HG02678 (cell line): ENCODE measurements around the gene PLXNA4.

Experiments
- ATAC-seq: cut with Tn5 transposase; IDR thresholded peaks from one replicate; pipeline ENCODE4 v1.9.1; 2021; ENCODE audit warnings: mild to moderate bottlenecking, moderate library complexity; ENCODE audit not compliant: unreplicated experiment

The PLXNA4 gene

DNA sequence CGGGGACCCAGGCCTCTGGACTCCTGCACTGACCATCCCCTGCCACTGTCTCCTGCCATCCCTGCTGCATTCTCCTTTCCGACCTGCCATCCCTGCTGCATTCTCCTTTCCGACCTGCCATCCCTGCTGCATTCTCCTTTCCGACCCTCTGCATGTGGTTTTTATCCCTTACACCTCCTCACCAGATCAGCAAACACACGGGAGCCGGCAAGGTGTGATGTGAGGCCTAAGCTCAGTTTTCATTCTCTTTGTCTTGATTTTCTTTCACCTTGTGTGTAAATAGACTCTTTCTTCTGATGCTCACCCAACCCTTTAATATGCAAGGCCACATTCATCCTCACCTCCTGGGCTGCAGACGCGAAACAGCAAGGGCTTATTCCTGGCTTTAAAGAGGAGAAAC, 11.4 kb downstream of the PLXNA4 start:
- ATAC-seq = no peak

DNA sequence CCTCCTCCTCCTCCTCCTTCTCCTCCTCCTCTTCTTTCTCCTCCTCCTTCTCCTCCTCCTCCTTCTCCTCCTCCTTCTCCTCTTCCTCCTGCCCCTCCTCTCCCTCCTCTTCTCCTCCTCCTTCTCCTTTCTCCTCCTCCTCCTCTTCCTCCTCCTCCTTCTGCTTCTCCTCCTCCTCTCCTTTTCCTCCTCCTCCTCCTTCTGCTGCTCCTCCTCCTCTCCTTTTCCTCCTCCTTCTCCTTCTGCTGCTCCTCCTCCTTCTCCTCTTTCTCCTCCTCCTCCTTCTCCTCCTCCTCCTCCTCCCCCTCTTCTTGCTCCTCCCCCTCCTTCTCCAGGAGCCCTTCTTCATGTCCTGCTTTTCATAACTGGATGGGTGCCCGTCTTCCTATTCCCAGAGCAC, 12.2 kb downstream of the PLXNA4 start:
- no peak for ATAC-seq

DNA sequence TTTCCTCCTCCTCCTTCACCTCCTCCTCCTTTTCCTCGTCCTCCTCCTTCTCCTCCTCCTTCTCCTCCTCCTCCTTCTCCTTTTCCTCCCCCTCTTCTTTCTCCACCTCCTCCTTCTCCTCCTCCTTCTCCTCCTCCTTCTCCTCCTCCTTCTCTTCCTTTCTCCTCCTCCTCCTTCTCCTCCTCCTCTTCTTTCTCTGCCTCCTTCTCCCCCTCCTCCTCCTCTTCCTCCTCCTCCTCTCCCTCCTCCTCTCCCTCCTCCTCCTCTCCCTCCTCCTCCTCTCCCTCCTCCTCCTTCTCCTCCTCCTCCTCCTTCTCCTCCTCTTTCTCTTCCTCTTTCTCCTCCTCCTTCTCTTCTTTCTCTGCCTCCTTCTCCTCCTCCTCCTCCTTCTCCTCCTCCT, 13.6 kb downstream of the PLXNA4 start:
- ATAC-seq = no peak

DNA sequence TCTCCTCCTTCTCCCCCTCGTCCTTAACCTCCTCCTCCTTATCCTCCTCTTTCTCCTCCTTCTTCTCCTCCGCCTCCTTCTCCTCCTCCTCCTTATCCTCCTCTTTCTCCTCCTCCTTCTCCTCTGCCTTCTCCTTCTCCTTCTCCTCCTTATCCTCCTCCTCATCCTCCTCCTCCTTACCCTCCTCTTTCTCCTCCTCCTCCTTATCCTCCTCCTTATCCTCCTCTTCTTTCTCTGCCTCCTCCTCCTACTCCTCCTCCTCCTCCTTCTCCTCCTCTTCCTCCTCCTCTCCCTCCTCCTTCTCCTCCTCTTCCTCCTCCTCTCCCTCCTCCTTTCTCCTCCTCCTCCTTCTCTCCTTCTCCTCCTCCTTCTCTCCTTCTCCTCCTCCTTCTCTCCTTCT, 14.5 kb downstream of the PLXNA4 start:
- ATAC-seq = no peak

DNA sequence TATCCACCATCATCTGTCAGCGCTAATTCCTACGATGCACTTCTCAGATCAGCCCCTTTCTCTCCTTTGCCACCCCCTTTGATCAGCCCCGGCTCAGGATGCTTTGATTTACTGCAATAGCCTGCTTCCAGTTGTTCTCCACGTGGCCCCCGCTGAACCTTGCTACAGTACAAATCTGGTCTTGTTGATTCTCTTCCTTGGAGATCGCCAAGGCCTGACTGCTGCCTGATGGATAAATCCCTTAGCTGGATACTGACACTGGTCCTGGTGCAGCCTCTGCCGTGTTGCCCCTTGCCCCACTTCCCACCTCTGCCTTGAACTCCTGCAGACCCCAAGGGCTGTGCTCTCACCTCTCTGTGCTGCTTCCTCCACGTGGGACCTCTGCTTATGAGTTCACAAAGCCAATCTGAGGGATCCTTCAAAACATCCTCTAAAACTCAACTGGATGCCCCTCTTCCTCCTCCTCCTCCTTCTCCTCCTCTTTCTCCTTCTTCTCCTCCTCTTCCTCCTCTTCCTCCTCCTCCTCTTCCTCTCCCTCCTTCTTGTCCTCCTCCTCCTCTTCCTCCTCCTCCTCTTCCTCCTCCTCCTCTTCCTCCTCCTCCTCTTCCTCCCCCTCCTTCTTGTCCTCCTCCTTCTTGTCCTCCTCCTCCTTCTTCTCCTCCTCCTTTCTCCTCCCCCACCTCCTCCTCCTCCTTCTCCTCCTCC, 15.3 kb downstream of the PLXNA4 start:
- no peak for ATAC-seq

DNA sequence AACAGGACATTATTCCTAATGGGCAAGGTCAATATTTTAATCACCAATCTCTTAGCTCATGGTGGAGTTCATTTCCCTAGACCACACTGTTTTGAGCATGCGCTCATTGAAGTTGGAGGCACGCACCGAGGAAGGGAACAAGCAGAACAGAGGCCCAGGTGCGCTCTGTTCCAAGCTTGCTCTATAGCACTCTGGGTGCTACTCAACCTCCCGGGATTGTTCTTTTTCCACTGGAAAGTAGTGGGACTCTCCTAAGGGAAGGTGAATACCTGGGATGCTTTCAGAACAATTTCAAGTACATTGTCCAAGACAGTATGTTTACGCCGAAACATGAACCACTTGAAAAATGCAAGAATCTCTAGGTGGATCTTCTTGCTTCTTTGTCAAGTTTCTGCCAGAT, 16.2 kb downstream of the PLXNA4 start:
- no peak for ATAC-seq

DNA sequence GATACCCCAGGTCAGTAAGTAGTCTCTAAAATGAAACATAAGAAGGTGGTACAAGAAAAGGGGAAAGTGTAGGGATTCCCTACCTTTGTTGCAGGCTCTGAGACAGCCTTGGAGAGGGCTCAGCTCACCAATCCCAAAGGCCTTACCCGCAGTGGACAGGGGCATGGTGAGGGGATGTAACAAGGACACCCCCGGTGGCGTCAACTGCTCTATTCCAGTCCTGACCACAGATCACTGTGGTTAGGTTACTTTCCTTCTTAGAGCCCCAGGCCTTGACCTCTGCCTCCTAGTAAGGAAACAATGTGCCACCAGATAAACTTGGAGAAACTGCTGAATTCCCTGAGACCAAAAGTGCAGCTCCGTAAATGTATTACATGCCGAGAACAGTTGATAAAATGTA, 17.5 kb downstream of the PLXNA4 start:
- ATAC-seq = no peak

DNA sequence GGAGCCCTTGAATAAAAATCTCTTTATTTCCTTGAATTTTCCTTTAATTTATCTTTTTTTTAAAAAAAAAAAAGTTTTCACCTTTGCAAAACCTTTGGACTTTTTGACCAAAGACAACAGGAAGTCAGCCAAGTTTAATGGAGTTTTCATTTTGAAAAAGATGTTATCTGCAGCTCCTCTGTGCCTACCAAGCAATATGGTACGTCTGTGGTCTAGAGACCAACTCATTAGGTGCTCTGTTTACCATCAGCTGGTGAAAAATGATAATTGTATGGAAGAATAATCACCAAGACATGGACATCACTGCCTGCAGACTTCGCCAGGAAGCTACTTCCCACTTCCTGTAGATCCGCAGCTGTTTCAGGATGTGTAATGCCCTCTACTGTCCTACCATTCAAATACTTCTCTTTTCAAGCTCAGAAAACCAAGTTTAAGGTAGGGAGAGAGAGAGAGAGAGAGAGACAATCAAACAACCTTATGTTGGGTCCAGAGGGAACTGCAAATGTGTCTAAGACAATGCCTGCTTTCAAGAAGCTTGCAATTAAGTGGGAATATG, 18.7 kb downstream of the PLXNA4 start:
- ATAC-seq = no peak

DNA sequence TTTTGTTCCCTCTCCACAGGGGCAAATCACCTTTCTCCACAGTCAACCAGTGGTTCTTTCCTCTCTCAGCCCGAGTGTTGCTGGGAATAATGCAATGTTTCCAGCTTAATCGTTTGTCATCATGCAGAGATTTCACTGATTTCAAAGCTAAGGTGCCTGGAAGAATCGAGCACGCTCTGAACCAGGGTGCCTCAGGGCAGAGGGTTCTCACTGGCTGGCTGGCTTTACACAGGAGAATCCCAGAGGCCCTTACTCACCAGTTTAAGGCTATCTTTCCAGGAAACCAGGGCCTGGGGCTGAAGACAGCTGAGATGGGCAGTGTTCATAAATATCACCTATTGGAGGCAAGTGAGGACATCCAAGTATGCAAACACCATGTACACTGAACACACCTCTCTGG, 21.8 kb downstream of the PLXNA4 start:
- no peak for ATAC-seq

DNA sequence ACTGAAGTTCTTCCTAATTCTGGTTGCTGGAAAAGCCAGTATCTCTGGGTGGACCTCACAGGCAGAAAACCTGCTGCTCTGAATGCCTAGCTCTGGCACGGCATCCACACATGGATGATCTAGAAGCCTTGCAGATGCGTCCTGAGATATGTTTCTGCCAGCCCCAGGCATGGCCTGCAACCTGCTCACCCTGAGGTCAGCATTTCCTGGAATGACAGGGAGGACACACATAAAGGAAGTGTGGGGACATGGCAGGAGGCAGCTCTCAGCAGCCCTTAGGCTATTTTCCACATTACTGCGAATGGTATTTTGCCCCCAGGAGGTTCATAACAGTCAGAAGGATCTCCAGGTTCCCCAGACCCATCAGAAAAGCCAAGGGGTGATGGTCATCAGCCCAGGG, 23.2 kb downstream of the PLXNA4 start:
- no peak for ATAC-seq

DNA sequence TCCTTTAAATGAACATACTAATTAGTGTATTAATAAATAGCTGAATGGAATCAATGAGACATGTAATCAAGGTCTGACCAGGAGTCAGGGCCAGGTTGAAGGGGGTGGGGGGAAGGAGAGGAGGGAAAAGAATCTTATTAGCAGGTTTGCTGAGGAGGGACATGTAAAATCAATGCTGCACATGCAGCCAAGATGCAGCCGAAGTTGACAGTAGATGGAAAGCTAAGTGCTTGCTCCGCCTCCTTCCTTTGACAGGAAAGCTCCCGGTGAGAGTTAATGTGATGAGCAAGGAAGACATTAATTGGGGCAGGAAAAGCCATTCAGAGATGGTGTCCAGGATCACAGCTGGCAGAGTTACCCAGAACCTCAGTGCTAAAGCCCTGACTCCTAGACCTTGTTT, 24.4 kb downstream of the PLXNA4 start:
- no peak for ATAC-seq

DNA sequence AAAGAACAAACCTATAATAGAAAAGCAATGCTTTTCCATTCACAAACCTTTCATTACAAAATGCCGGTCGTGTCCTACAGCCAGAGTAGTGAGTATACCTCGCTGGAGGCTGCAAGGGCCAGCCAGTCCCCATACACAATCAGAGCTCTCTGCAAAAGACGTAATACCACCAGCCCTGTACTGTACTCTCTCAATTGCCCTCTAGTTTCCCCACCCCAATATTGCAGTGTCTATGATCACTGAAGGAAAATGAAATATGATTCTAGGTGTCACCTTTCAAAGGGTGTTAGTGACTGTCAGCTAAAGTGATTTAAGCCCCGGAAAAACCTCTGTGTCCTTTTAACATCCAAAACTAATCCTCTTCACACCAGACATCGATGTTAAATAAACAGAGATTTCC, 24.8 kb downstream of the PLXNA4 start:
- ATAC-seq = no peak

DNA sequence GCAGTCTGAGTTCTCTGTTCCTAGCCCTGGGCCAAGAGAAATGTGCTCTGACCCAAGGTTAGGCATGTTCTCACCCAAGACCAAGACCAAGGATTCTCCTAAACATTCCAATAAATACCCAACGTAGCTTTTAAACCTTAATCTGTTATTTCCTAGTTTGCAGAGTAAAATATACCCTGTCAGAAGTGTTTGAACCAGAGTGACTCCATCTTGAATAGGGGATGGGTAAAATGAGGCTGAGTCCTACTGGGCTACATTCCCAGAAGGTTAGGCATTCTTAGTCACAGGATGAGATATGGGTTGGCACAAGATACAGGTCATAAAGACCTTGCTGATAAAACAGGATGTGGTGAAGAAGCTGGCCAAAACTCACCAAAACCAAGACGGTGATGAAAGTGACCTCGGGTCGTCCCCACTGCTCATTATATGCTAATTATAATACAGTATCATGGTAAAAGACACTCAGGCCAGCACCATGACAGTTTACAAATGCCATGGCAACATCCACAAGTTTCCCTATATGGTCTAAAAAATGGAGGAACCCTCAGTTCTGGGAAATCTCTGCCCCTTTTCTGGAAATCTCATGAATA, 27.7 kb downstream of the PLXNA4 start:
- no peak for ATAC-seq

DNA sequence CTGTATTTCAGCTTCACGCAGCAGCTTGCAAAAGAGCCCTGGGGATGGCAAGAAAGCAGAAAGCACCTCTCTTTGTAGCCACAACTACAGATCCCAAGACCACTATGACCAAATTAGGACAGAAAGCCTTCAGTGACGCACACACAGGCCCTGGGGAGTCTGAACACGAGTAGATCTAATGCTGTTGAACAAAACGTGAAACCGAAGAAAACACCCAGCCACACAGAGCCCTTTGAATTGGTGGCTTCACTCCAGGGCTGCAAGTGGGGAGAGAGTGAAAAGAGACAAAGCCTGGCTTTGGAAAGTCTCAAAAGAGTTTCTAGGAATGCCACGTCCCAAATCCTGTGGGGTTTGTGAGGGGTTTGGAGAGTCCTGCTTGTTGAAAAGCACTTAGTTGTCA, 28.4 kb downstream of the PLXNA4 start:
- no peak for ATAC-seq

DNA sequence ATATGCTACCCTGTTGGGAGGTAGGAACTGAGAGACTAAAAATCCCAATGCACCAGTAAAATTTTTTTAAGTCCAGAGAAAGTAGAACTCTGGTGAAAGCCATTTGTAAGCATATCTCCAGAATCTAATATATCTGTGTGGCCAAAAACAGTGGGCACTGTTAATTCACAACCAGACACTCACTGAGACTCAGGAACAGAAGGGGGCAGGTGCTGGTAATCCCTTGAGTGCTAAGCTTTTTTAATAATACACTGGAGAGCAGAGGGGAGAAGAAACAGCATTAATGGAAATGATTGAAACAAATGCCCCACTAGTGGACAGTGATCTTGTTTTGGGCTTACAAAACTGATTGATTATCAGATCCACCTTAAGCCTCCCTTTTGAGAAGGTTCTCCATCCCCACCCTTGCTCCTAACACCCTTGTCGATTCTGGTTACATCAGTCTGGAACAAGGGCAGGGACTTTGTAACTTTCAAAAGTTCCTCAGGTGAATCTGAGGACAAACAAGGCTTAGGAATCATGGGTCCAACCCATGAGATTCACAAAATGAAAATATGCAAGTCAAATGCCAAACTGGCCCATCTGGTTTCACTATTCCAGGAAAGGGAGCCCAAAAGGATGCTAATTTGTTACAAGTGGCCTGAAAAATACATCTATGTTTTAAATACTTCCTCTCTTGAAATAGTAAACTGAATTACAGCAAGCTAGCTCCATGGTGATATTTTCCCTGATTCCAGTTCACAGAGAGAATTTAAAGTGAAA, 29.7 kb downstream of the PLXNA4 start:
- ATAC-seq = no peak

DNA sequence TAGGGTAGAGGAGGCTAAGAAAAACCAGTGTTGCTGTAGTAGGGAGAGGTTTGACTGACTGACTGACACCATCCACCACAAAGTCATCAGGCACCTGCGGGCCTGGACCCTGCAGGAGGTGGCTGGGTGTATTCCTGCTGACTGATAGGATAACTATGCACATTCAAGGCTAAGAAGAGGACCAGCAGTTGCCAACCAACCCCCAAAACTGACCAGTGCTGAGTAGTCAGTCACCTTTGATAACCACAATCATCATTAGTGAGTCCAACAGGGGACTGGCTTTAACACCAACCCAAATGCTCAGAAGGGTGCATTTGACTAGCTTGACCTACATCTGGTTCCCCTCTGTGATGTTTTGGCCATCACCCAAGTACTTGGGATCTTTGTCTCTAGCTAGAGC, 30.5 kb downstream of the PLXNA4 start:
- no peak for ATAC-seq

DNA sequence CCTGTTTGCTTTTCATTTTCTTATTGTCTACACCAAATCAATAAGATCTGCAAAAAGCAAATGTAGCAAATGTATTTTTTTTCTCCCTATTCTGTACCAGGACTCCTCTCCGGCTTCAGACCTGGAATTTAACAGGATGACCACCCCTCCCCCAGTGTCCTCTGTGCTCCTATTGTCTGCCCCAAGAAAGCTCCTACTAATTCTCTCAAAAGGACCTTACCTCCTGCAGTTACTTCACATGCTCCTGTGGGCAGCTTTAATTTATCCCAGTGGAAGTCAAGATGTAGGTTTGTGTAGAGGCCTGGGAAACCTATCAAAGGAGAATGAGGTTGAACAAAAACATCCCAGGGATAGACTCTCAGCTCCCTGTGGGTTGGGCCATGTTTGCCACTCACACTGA, 31.3 kb downstream of the PLXNA4 start:
- ATAC-seq = no peak

DNA sequence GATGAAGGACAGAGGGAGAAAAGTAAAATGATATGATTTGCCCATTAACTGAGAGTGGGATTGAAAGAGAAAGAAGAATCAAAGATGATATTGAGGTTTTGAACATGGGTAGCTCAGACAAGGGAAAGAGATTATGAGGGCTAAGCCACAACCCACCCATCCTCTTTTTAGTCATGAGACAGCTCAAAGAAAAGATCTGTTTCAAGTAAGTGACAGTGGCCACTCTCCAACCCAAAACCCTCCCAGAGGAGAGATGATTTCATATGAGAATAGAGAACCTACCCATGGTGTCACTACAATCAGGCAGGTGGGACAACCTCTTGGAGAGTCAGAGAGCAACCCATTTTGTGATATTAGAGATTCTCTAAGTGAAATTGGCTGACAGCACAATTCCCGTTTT, 32.2 kb downstream of the PLXNA4 start:
- ATAC-seq = no peak

DNA sequence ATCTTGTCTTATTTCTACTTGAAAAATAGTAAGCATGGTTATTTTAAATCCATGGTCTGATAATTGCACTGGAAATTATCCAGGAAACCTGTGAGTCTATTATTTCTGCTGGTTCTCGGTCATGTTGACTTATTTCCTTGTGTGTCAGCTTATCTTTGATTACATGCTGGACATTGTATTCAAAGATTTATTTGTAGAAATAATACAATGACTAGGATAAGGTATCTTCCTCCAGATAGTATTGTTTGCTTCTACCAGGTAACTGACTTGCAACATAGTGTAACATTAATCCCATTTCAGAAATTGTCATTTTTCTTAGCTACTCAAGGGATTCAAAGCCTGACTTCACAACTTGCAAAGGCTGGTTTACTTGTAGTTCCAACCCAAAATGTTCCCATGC, 33.4 kb downstream of the PLXNA4 start:
- no peak for ATAC-seq

DNA sequence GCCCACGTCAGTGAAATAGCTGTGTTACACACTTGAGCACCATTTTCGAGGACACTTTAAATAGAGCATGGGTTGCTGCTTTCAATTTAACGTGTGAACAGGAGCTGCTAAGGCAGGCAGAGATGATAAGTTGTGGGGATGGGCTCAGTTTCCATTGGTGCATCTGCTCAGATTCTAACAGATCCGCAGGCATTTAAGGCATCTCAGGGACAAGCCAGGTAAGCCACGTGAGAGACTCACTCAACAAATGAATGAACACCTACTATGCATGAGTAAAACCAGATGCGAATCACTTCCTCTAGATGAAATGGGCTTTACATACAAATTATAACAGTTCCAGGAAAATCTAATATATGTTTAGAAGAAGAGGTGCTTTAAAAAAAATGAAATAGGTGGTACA, 34.6 kb downstream of the PLXNA4 start:
- ATAC-seq = no peak

DNA sequence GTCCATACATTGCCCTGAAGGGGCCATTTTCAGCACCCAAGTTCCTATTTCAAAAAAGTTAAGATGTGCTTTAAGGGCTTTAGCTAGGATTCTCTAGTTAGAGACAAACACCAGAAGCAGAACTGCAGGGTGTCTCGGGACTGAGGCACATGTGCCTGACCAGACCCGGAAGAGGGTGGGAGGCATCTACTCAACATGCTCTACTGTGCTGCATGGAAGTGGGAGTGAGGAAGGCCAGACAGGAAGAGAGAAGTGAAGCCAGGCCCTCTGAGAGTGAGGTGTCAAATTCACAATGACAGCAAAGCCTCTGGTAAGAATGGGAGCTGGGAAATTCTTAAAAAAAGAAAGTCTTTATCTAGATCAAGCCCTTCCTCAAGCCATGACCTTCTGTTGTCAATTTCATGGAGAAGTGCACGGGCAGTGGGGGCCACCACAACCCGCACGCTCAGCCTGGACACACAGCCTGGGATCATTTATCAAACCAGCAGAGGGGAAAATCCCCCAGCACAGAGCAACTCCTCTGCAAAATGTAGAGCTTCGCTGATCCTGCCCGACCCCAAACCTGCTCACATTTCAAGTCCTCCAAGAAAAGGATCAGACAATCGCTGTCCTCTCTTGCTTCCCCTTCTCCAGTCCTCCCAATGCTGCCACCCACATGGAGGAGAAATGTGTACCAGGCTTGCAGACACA, 38.7 kb downstream of the PLXNA4 start:
- no peak for ATAC-seq
